ENCODE results near the gene MLLT10. TPM values are rescaled to one million over a fixed set of nuclear protein-coding genes. Genes with fewer than 3 reads are reported as not detected.
"Not testable (repeated sequence)": the region's sequence is repeated elsewhere in the genome, so short reads cannot be mapped to it uniquely, and the experiment has no call there.

Gene MLLT10
- polyA plus RNA-seq, 3 donors, result 10.6 to 24.7 (median 17.8) TPM

GRCh38 chr10:21535976-21536375 is 1.9 kb downstream of the MLLT10 start:
- WGBS, 3 donors, result 82 to 90% (median 87%) methylated on average over 9 of the region's 9 CpGs
- H3K27ac ChIP-seq (ENCODE audit: low read depth, low read length), result not testable (repeated sequence)

- WGBS, 3 donors, result 80 to 93% (median 91%) methylated on average over 3 of the region's 3 CpGs
- no peak overlapping the region for H3K27ac ChIP-seq (ENCODE audit: low read depth, low read length)
These were observed 2.8 kb downstream of the MLLT10 start for GRCh38 chr10:21536874-21537273.

DNA sequence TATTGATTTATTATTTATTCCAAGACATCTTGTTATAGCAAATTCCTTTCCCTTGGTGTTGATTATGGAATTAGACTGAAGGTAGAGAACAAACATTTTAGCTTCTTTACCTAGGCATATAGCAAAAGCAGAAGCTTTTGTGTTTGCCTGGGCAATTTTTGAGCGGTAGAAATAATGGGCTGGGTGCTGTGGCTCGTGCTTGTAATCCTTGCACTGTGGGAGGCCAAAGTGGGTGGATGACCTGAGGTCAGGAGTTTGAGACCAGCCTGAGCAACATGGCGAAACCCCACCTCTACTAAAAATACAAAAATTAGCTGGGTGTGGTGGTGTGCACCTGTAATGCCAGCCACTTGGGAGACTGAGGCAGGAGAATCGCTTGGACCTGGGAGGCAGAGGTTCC is 6.7 kb downstream of the MLLT10 start:
- 80 to 98% (median 82%) methylated on average over 4 of the region's 4 CpGs for WGBS, 3 donors

GRCh38 chr10:21547246-21547645 is 13.2 kb downstream of the MLLT10 start:
- WGBS, 3 donors, result 94 to 96% (median 95%) methylated on average over 6 of the region's 6 CpGs
- H3K27ac ChIP-seq (ENCODE audit: low read depth, low read length), result no peak overlapping the region

More for the DNA sequence above, 6.7 kb downstream of the MLLT10 start:
- H3K27ac ChIP-seq (ENCODE audit: low read depth, low read length), result not testable (repeated sequence)

GRCh38 chr10:21552638-21553037 is 18.6 kb downstream of the MLLT10 start:
- H3K27ac ChIP-seq (ENCODE audit: low read depth, low read length), result no peak overlapping the region
- WGBS, 3 donors, result 86 to 94% (median 86%) methylated on average over 8 of the region's 8 CpGs

DNA sequence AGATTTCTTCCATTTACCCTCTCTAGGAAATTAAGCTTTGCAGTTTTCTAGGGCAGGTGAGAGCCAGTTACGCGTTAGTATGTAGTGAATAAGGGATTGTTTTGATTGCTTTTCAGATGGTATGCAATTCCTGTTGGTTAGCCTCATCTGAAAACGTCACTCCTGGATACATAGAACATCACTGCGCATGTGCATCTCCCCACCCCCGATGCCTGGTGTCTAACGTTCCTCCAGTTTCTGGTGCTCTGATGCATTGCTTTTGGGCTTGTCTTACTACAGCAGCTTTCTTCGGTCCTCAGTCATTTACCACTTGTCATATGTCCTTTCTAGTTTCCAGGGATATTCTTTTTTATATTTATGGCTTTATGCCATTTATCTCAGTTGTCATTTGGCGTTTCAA is 22.5 kb downstream of the MLLT10 start:
- no peak overlapping the region for H3K27ac ChIP-seq (ENCODE audit: low read depth, low read length)
- 83 to 91% (median 87%) methylated on average over 8 of the region's 8 CpGs for WGBS, 3 donors

- not testable (repeated sequence) for H3K27ac ChIP-seq (ENCODE audit: low read depth, low read length)
- 98% methylated on average over 7 of the region's 7 CpGs for WGBS, 3 donors
These were observed 25.0 kb downstream of the MLLT10 start for GRCh38 chr10:21558984-21559383.

- no peak overlapping the region for H3K27ac ChIP-seq (ENCODE audit: low read depth, low read length)
- 73 to 81% (median 81%) methylated on average over 3 of the region's 3 CpGs for WGBS, 3 donors
These were observed 36.9 kb downstream of the MLLT10 start for GRCh38 chr10:21570761-21571521.

GRCh38 chr10:21572578-21572977 is 38.5 kb downstream of the MLLT10 start:
- no peak overlapping the region for H3K27ac ChIP-seq (ENCODE audit: low read depth, low read length)
- 52 to 78% (median 58%) methylated on average over 3 of the region's 3 CpGs for WGBS, 3 donors

GRCh38 chr10:21574514-21574913 is 40.5 kb downstream of the MLLT10 start:
- WGBS, 3 donors, result 93 to 98% (median 94%) methylated on average over 2 of the region's 2 CpGs
- H3K27ac ChIP-seq (ENCODE audit: low read depth, low read length), result not testable (repeated sequence)

DNA sequence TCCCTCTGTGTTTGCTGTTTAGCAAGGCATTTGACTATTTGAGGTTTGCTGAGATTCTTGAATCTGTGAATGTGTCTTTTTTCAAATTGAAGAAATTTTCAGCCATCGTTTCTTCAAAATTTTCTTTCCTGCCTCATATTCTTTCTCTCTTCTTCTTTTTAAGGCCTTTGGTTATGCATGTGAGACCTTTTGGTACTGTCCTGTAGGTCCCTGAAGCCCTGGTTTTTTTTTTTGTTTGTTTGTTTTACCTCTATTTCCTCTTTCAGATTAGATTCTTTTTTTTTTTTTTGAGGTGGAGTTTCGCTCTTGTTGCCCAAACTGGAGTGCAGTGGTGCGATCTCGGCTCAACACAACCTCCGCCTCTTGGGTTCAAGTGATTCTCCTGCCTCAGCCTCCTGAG is 45.3 kb downstream of the MLLT10 start:
- 94 to 97% (median 97%) methylated on average over 5 of the region's 5 CpGs for WGBS, 3 donors

GRCh38 chr10:21581421-21581834 is 47.4 kb downstream of the MLLT10 start:
- 71 to 95% (median 80%) methylated on average over 3 of the region's 3 CpGs for WGBS, 3 donors

More for the DNA sequence above, 45.3 kb downstream of the MLLT10 start:
- no peak overlapping the region for H3K27ac ChIP-seq (ENCODE audit: low read depth, low read length)

GRCh38 chr10:21584834-21585530 is 51.0 kb downstream of the MLLT10 start:
- WGBS, 3 donors, result 85 to 96% (median 94%) methylated on average over 9 of the region's 9 CpGs
- no peak overlapping the region for H3K27ac ChIP-seq (ENCODE audit: low read depth, low read length)

More at GRCh38 chr10:21581421-21581834, 47.4 kb downstream of the MLLT10 start:
- not testable (repeated sequence) for H3K27ac ChIP-seq (ENCODE audit: low read depth, low read length)

DNA sequence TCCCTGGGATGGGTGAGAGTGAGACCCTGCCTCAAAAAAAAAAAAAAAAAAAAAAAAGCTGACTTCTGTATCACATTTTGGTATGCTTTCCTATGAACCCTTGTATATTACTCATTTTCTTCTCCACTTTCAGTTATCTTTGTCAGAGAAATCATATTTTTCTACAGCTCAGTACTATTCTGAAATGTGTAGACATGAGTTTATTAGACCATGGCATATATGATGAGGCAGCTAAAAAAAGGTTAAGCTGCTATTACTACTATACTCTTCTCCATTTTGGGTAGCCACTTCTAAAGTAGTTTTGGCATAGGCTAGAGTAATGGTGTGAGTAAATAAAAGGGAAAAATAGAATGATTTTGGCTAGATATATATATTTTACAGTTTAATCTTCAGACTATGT is 53.4 kb downstream of the MLLT10 start:
- H3K27ac ChIP-seq (ENCODE audit: low read depth, low read length), result no peak overlapping the region

GRCh38 chr10:21588159-21588558 is 54.1 kb downstream of the MLLT10 start:
- not testable (repeated sequence) for H3K27ac ChIP-seq (ENCODE audit: low read depth, low read length)
- 74 to 92% (median 92%) methylated on average over 7 of the region's 7 CpGs for WGBS, 3 donors

GRCh38 chr10:21593986-21594385 is 60.0 kb downstream of the MLLT10 start:
- 90 to 97% (median 95%) methylated on average over 5 of the region's 5 CpGs for WGBS, 3 donors

GRCh38 chr10:21599582-21599981 is 65.5 kb downstream of the MLLT10 start:
- 83 to 84% (median 83%) methylated on average over 2 of the region's 2 CpGs for WGBS, 3 donors
- no peak overlapping the region for H3K27ac ChIP-seq (ENCODE audit: low read depth, low read length)

More at GRCh38 chr10:21593986-21594385, 60.0 kb downstream of the MLLT10 start:
- H3K27ac ChIP-seq (ENCODE audit: low read depth, low read length), result no peak overlapping the region

DNA sequence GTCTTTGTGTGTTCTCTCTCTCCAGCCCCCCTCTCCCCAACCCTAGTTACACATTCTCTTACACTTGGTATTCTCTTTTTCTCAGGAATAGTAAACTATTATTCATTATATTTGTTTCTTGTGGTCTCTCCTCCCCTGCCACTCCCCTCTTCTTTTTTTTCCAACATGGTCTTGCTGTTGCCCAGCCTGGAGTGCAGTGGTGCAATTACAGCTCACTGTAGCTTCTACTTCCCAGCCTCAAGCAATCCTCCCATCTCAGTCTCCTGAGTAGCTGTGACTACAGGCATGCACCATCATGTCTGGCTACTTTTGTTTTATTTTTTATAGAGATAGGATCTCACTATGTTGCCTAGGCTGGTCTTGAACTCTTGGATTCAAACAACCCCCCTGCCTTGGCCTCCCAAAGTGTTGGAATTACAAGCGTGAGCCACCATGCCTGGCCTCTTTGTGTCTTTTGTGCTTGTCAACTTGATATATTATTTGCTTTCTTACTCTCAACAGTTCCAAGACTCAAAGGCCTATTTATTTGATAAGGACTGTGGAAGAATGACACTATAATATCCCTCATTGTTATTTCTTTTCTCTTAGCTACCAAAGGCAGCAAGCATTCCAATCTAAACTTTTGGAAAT is 66.9 kb downstream of the MLLT10 start:
- 86 to 93% (median 86%) methylated on average over 1 of the region's 1 CpG for WGBS, 3 donors
- no peak overlapping the region for H3K27ac ChIP-seq (ENCODE audit: low read depth, low read length)

DNA sequence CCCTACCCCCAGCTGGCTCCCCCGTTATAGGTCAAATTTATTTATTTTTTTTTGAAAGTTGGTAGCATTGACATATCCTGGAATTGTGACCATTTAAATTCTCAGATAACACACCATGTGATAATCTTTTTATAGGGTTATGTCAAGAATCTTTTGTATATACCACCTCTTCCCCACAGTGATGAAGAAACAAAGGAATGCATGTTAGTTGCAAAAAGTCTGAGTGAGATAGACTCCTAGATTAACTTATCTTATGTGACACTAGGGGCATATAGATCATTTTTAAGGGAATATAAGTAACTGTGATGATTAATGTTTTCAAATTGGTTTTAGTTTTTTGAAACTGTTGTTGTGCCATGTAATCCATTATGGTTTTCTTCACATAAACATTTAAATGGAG is 68.3 kb downstream of the MLLT10 start:
- H3K27ac ChIP-seq (ENCODE audit: low read depth, low read length), result no peak overlapping the region
- WGBS, 3 donors, result 81 to 94% (median 94%) methylated on average over 1 of the region's 1 CpG

Measured in adipose tissue (tissue), 3 donors.